HG02943 (cell line): ENCODE data around the gene ZBTB44.

ENCODE experiments used
- ATAC-seq: cut with Tn5 transposase; IDR thresholded peaks from one replicate; pipeline ENCODE4 v1.9.1; 2021; ENCODE audit warnings: mild to moderate bottlenecking, low read depth, moderate library complexity; ENCODE audit not compliant: unreplicated experiment

Gene ZBTB44

GRCh38 chr11:130180491-130180890 lies 134.2 kb downstream of the ZBTB44 start:
- ATAC-seq: no peak

GRCh38 chr11:130179396-130180306 lies 135.1 kb downstream of the ZBTB44 start:
- ATAC-seq: no peak

- no peak for ATAC-seq
Observed at GRCh38 chr11:130178441-130179339, 136.0 kb downstream of the ZBTB44 start.

- no peak for ATAC-seq
Observed at GRCh38 chr11:130177782-130178181, 136.9 kb downstream of the ZBTB44 start.
